Natural killer cell treated with Interleukin-12 subunit alpha and Interleukin-12 subunit beta and Interleukin-15 and Interleukin-18, amount 100 ng/mL, for 72 hours (primary cell): ENCODE results near the gene ZRANB1. TPM values are rescaled to one million over a fixed set of nuclear protein-coding genes. Genes with fewer than 3 reads are reported as not detected.

ENCODE experiments used
- ATAC-seq, 2 donors: fragments of 150-1000 bp; cut with Tn5 transposase in 1 of 2; sonication (Bioruptor Pico), chemical (Tn5 transposase) in 1 of 2; 2 replicates each; pipeline ENCODE4 v1.10.0; 2021
- DNase-seq: peaks from one replicate; pipeline ENCODE4 v3.0.0; 2022; ENCODE audit warnings: low spot score
- H3K27ac Mint-ChIP-seq, 2 donors: 1 replicate in 1 of 2; 2 replicates in 1 of 2; pipeline ENCODE4 v1.8.0; 2022; ENCODE audit warnings: mixed read lengths in 2 of 2, mild to moderate bottlenecking in 1 of 2, moderate library complexity in 1 of 2
- H3K27me3 Mint-ChIP-seq, 2 donors: 1 replicate in 1 of 2; 2 replicates in 1 of 2; pipeline ENCODE4 v1.8.0; 2022; ENCODE audit warnings: mixed read lengths in 2 of 2
- H3K36me3 Mint-ChIP-seq: one replicate; pipeline ENCODE4 v1.8.0; 2022; ENCODE audit warnings: mixed read lengths
- H3K4me1 Mint-ChIP-seq, 2 donors: 1 replicate in 1 of 2; 2 replicates in 1 of 2; pipeline ENCODE4 v1.8.0; 2022; ENCODE audit warnings: low read depth in 2 of 2, mixed read lengths in 2 of 2, mild to moderate bottlenecking in 1 of 2
- H3K4me3 Mint-ChIP-seq: one replicate; pipeline ENCODE4 v1.8.0; 2022; ENCODE audit warnings: mixed read lengths
- H3K9me3 Mint-ChIP-seq: 2 replicates; pipeline ENCODE4 v1.8.0; 2022; ENCODE audit warnings: mixed read lengths
- total RNA-seq, 2 donors: library from RNA; stranded (reverse); gene quantifications; one replicate each; pipeline ENCODE4 v1.2.3, GENCODE V29; 2022

Gene ZRANB1
- total RNA-seq, 2 donors from 2014 or later: 13.0 to 16.6 TPM

DNA sequence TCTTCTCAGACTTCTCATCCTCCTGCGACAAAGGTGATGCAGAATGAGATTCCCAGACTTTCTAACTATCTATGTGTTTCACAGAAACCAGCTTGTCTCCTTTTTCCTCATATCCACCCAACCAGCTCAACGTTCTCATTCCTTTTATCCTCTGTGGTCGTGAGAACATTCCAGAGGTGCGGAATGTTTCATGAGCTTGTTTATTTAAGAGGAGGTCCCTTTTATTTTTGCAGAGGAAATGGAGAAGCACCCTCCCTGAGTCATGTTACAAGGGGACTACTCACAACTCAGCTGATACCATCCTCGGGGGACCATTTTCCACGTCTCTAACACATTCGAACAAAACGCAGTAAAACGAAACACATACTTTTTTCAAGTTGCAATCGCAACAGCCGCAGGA lies 93.2 kb downstream of the ZRANB1 start:
- Mint-ChIP-seq H3K4me3 (no peak overlapping the region), H3K4me1 (peaks cover 25 to 71% of the 10 kb centered on the region in 2 donors), H3K9me3 (no peaks in the 10 kb centered on the region), H3K36me3 (no peaks in the 10 kb centered on the region), H3K27ac (peak overlapping the region in 1 of 2 donors; percentile 67), H3K27me3 (no peaks in the 10 kb centered on the region)
- no peak for DNase-seq
- no peak for ATAC-seq

DNA sequence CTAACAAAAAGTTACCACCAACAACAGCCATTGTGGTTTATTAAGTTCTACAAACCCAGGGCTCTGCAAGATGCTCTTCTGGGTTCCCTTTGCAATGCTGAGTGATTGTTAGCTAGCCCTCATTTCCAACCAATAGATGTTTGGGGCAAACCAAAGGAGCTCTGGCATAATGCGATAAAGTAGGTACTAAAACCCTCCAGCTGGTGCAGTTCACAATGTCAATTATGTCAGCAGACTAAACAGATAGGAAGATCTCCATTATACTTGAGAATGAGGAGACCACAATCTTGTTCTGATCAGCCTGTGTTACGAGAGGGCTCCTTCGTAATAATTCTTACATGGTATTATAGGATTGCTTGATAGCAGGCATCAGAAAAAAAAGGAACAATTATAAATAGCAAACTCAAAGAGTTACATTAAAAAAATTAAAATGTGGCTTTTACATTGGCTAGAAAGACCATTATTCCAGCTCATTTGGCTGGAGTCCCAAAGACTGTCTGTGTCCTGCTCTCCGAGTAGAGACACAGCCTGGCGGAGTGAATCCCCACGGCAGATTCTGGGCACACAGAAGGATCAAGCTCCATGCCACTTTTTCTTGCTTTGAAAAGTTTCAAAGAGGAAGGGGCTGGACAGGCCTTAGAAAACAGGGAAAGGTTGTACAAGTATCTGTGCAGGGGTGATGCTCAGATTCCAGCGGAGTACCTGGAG lies 93.8 kb downstream of the ZRANB1 start:
- Mint-ChIP-seq H3K4me3 (no peak overlapping the region), H3K36me3 (no peaks in the 10 kb centered on the region), H3K9me3 (no peaks in the 10 kb centered on the region), H3K27ac (peak overlapping the region; percentile 23 to 67), H3K27me3 (no peaks in the 10 kb centered on the region), H3K4me1 (peaks cover 30 to 73% of the 10 kb centered on the region in 2 donors)
- no peak for ATAC-seq
- no peak for DNase-seq

DNA sequence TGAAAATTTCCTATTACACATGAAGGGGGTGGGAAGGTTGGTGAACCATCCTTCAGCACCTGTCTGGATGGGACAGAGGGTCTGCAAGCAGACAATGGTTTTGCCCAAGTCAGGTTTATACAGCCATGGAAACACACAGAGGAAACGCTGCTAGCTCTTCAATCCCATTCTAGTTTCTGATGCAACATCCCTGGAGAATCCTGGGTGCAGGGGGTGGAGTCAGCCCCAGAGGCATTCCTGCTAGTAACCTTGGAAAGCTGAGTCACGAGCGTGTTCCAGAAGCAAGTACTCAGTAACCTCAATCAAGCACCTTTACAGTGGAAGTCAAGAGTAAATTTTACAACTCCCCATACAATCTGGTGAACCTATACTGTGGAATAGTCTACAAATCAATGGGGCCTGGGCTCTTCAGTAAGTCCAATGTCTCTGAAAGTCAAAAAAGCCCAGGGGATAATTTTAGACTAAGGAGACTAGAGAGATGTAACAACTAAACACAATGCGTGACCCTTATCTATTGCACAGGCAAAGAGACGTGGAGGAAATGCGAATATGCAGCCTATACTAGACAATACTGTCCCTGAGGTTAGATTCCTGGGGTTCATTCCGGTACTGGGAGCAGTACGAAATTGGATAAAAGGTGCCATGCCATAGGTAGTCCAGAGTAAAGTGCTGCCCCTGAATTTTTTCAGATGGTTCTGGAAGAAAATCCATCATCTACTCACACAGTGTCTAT lies 95.4 kb downstream of the ZRANB1 start:
- DNase-seq (no peak), ATAC-seq (no peak)
- no peak overlapping the region for H3K4me3 Mint-ChIP-seq
- H3K27me3 Mint-ChIP-seq: no peaks in the 10 kb centered on the region
- peaks cover 31 to 71% of the 10 kb centered on the region in 2 donors for H3K4me1 Mint-ChIP-seq
- H3K27ac Mint-ChIP-seq: peak overlapping the region in 1 of 2 donors; percentile 33
- no peaks in the 10 kb centered on the region for H3K9me3 Mint-ChIP-seq
- H3K36me3 Mint-ChIP-seq: no peaks in the 10 kb centered on the region

Other genes starting within 250 kb of the ZRANB1 start
- 10 to 100 TPM; 16.6 to 21.8 TPM for gene FAM53B, start 197.7 kb upstream of the ZRANB1 start, total RNA-seq
- gene EEF1AKMT2, start 150.2 kb upstream of the ZRANB1 start, total RNA-seq: 10 to 100 TPM; 18.4 to 24.4 TPM
- 10 to 100 TPM; 16.9 to 19.3 TPM for gene ABRAXAS2, start 140.3 kb upstream of the ZRANB1 start, total RNA-seq
- gene CTBP2, start 218.4 kb downstream of the ZRANB1 start, total RNA-seq: 10 to 100 TPM; 61.3 to 76.4 TPM